Upper lobe of left lung (tissue), 4 donors: ENCODE data around the gene TJP2.

ENCODE experiments used
- POLR2A ChIP-seq, 4 donors: fragments of 450-650 bp; IDR thresholded peaks; one replicate each; pipeline ENCODE4 v1.5.1; 2016 to 2017; ENCODE audit warnings: antibody characterized with exemption in 4 of 4, mild to moderate bottlenecking in 2 of 4
- POLR2AphosphoS5 ChIP-seq, 2 donors: sonication (generic); formaldehyde crosslinking; IDR thresholded peaks; one replicate each; pipeline ENCODE4 v1.5.1; 2017; ENCODE audit warnings: antibody characterized with exemption in 2 of 2

- TF ChIP-seq POLR2A (IDR thresholded peaks at IDR 0.05) = no peak
- TF ChIP-seq POLR2AphosphoS5 (IDR thresholded peaks at IDR 0.05) = peak in 1 of 2 donors; percentile 33
Observed at GRCh38 chr9:69168709-69169217, 5.3 kb upstream of the TJP2 start.
